Stimulated activated CD8-positive, alpha-beta memory T cell treated with anti-CD3 and anti-CD28 coated beads, Interleukin-15, amount 100 ng/mL, for 24 hours (primary cell): ENCODE results near the gene CARD16.
"Not testable (repeated sequence)": the region's sequence is repeated elsewhere in the genome, so short reads cannot be mapped to it uniquely, and the experiment has no call there.

Source experiments
- DNase-seq: peaks from one replicate; pipeline ENCODE4 v3.0.0-alpha.2; 2020; ENCODE audit warnings: low read depth

The CARD16 gene

GRCh38 chr11:105044557-105045524, at the start of gene CARD16:
Gene CARD16, minus strand, starts transcription at chr11:105045335. Its CDS starts 38 bp downstream, at chr11:105045297.
- not testable (repeated sequence) for DNase-seq

DNA sequence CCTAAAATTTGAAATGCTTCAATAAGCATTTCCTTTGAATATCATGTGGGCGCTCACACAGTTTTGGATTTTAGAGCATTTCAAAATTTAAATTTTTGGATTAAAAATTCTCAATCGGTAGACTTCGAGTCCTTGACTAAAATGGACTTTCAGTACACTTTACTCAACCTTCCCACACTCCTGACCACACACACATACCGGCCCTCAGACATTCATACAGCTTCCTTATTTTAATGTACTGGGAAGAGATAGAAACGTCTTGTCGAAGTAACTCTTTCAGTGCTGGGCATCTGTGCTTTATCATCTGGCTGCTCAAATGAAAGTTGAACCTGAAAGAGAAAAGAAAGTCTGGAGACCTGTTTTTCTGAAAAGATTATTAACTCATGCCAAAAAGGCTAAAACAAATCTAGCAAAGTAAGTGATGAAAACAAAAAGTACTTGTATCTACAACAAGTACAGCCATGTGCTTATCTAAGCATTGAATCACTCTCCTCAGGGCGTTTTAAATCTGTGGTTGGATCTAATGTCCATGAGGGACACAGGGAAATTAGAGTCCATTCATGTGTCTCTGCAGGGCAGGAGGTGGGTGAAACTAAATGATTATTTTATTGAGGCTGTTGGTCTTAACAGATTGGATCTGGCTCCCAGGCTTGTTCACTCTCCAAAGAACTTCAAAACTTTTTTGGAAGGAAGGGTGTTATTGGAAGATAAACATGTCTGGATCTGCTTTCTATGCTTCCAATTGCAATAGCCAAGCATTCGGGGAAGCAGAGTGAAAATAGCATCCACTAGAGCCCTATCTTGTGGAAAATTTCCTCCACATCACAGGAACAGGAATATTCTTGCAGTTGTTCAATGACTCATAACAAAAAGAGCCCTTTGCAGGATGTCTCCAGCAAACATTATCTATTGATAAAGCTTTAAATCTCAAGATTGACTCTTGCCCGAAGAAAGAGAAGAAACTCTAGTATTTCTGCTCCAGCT, 47.4 kb upstream of the CARD16 start:
- no peak for DNase-seq

- no peak for DNase-seq
These were observed 36.4 kb upstream of the CARD16 start for GRCh38 chr11:105081412-105082150.

DNA sequence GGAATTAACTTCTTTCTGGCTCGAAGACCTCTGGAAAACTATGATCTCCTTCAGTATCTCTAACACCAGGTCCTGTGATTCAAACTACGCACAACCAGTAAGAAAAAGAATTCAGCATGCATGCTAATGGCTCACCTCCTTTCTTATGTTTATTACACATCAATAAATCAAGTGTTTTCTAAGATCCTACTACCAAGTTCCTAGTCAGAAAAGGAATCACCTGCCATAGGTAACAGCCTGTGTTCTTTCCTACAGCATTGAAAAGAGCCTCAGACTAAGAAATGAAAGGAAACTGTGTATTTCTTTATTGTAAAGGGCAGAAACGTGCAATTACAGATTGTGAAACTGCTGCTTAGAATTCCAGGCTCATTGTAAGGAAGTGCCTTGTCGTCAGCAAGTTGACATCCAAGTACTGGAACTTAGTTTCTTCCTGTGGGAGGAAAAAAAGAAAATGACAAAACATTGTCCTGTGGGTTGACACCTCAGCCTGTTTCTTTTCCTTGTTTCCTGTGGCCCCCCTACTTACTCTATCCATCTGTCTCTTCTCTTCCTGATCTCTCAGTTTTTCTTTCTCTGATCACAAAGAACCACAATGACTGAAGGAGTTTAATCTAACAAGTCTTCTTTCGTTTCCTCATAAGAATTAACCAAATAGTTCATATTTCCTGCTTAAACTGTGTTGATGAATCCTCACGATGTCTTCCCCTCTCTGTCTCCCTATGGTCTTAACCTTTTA, 35.2 kb upstream of the CARD16 start:
- not testable (repeated sequence) for DNase-seq

DNA sequence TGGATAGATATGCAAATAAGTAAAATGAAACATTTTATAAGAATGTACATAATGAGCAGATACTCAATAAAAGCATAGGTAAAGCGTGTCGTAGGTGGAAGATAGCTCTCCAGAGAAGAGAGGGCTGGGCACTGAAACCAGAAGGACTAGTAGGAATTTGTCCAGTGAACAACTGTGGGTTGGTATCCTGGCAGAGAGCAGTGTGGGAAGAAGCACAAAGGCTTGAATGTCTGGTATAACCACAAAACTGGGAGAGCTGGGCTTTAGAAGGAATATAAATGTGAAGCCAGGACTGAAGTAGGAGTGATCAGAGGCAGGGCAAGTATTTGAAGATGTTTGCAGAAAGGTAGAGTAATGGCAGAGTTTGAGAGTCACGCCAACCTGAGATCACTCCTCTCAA, 33.1 kb upstream of the CARD16 start:
- DNase-seq = no peak

DNA sequence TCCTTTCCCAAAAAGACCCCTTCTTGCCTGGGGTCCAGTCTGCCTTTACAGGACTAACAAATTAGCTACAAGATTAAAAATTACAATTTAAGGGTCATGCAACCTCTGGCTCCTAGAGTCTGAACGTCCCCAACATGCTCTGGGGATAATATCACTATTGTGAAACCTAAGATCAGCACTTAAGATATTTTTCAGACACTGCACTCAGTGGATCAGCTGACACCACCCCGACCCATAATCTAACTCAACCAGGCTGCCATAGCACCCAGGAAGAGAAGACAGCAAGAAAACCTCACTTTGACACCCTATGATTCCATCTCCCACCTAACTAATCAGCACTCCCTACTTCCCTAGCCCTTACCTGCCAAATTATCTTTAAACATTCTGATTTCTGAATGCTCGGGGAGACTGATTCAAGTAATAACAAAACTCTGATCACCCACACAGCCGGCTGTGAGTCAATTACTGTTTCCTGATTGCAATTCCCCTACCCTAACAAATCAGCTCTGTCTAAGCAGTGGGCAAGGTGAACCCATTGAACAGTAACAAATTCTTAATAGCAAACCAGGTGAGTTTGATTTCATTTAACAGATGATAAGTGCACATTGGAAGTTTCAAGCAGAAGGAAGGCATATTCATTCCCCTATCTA, 32.1 kb upstream of the CARD16 start:
- DNase-seq = not testable (repeated sequence)

DNA sequence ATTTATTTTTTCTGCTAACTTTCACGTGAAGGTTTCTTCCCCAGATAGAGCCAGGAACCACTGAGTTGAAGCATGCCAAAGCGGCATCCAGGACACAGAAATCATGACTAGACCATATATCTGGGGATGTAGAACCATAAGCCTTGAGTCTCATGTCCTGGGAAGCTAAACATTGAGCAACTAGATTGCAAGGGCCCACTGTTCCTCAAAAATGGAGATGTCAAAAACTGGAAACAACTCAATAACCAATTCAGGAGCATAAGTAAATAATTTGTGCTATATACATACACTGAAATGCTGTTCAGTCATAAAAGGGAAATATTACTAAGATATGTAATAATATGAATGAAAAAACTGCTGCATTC, 29.0 kb upstream of the CARD16 start:
- DNase-seq = no peak

DNA sequence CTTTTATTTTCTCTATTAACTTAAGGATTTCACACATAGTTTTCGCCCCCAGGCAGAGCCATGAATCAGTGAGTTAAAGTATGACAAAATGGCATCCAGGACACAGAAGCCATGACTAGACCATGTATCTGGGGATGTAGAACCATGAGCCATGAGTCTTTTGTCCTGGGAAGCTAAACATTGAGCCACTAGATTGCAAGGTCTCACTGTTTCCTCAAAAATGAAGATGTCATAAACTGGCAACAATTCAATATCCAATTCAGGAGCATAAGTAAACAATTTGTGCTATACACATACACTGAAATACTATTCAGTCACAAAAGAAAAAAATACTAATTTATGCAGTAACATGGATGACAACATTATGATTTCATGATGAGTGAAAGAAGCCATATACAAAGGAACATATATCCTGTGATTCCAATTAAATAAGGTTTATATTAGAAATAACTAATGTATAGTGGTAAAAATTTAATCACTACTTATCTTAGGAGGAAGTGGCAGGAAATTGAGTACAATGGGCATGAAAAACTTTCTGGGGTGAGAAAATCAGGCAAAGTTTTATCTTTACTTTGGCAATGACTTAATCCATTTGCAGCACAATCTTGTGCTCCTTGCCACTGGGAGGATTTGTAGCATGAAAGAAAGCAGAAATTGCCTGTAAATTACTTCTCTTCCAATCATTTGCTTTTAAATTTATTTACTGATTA, 28.5 kb upstream of the CARD16 start:
- no peak for DNase-seq

DNA sequence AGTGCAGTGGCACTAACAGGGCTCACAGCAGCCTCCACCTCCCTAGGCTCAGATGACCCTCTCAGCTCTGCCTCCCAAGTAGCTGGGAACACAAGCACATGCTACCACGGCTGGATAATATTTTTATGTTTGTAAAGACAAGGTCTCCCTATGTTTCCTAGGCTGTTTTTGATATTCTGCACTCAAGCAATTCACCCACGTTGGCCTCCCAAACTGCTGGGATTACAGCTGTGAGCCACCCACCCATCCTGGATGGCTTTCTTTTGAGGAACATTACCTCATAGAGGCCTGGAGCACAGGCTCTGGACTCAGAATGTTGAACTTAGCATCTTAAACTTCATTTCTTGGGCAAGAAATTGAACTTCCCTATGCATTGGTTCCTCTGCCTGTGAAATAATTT, 26.9 kb upstream of the CARD16 start:
- not testable (repeated sequence) for DNase-seq

GRCh38 chr11:105071089-105071732, 26.1 kb upstream of the CARD16 start:
- DNase-seq = no peak

DNA sequence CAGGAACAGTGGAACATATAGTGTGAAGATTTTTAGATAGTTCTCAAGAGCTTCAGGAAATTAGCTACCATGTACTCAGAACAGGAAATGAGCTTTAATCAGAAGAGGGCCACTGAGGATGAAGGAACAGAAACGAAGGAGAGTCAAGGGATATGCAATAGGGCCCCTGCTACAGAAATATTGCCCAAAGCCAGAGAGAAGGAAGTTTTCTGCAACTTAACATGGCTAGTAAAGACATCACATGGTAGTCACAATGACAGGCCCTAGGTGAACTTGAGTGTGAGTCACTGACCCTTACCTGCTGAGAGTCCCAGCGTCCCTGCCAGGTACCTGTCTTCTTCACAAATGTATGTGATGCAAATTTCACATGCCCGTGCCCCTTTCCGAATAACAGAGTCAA, 25.2 kb upstream of the CARD16 start:
- DNase-seq = no peak

DNA sequence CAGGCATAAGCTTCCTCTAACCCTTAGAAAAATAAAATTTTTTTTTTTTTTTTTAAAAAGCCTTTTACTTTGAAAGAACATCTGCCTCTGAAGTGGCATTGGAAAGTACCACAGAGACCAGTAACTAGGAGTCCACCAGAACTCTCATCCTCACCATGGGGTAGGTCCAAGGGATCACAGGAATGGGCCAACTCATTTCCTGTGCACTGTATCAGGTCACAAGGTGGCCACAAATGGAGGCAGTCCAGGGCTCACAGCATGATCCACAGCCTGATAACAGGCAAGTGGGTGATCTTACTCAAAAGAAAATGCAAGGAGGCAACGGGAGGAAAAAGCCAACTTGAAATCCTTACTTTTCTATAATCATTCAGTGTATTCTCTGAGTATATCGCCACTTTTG, 24.6 kb upstream of the CARD16 start:
- not testable (repeated sequence) for DNase-seq

DNA sequence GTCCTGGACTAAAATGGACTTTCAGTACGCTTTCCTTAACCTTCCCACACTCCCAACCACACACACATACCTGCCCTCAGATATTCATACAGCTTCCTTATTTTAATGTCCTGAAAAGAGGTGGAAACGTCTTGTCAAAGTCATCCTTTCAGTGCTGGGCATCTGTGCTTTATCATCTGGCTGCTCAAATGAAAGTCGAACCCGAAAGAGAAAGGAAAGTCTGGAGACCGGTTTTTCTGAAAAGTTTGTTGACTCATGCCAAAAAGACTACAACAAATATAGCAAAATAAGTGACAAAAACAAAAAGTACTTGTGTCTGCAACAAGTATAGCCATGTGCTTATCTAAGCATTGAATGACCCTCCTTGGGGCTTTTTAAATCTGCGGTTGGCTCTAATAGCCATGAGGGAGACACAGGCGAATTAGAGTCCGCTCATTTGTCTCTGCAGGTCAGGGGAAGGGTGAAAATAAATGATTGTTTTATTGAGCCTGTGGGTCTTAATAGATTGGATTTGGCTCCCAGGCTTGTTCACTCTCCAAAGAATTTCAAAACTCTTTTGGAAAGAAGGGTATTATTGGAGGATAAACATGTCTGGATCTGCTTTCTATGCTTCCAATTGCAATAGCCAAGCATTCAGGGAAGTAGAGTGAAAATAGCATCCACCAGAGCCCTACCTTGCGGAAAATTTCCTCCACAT, 18.3 kb upstream of the CARD16 start:
- DNase-seq = not testable (repeated sequence)

DNA sequence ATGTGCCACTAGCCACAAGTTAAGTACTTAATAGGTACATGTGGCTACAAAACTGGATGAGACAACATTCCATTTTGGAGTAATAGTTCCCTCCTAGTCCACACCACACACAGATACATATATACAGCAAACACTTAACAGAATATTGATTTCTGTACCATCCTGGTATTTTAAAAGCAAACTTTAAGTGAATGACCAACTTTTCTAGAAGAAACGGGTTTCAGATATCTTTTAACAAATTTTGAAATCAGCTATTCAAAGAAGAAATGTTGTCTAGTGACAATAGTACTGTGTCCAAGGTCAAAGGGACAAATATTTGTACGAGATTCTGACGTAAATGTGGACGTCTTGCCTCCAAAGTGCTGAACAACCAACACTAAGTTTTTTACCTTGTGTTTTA, 12.3 kb upstream of the CARD16 start:
- no peak for DNase-seq

DNA sequence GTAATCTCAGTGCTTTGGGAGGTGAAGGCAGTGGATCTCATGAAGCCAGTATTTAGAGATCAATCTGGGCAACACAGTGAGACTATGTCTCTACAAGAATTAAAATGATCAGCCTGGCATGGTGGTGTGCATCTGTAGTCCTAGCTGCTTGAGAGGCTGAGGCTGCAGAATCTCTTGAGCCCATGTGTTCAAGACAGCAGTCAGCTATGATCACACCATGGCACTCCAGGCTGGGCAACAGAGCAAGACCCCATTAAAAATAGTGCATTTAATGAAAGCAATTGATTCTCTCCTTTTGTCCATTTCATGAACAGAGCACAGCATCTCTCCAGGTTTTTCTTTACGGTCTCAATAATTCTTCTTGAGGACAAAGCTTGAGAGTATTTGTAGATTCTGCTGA, 11.3 kb upstream of the CARD16 start:
- no peak for DNase-seq

DNA sequence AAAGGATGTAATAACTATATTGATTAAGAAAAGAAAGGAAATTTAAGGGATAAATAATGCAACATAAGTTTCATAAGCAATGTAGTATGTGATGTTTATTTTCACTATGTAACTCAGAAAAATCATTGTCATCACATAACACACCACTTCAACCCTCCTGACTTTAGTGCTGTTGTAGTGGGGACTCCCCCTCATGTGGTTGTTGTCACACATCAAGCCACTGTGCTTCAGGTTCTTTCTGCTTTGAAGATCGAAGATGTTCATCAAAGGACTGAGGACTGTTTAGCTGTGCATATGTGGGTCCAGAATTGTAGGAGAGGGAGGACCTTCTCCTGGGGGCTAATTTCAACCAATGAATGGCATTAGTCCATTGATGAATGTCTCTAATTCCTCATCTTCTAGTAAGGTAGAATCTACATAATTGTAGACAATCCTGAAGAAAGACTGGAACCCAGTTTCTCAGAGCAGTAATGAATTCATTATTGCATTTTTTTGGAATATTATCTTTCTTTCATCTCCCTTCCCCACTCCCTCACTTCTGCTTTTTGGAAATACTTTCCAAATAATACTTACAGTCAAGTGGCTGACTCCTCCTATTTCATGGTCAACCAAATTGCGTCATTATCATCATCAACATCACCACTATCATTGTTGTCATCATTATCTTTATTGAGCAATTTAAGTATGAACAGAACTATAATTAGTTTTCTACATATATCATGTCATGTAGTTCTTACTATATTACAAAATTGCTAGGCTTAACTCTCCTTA, 9.8 kb upstream of the CARD16 start:
- DNase-seq = no peak

- no peak for DNase-seq
These were observed 7.4 kb upstream of the CARD16 start for GRCh38 chr11:105052487-105052886.

DNA sequence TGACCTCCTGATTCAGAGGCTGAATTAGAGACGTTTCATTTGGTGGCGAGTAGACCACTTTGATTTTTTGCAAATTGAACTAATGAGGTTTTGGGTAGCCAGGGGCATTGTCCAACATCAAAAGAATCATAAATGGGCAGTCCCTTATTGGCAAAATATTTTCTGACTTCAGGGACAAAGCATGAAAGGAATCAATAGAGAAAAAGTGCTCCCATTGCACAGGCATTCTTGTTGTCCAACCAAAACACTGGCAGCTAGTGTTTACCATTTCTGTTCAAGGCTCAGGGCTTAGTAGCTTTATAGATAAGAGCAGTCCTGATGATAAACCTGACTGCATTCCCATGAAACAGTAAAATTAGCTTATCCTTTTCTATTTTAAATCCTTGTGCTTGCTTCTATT, 6.4 kb upstream of the CARD16 start:
- no peak for DNase-seq
